OCI-LY1 (cell line): ENCODE data around the gene ANO5.

Experiments
- H2AFZ ChIP-seq: fragments of 200-600 bp; sonication (generic), shearing (Covaris generic); 2 replicates; pipeline ENCODE4 v1.6.0; 2014; ENCODE audit warnings: antibody characterized with exemption, mild to moderate bottlenecking, low read length
- H3F3A ChIP-seq: fragments of 200-600 bp; sonication (generic), shearing (Covaris generic); 2 replicates; pipeline ENCODE4 v1.6.0; 2014; ENCODE audit warnings: mild to moderate bottlenecking, antibody characterized with exemption, low read length, moderate library complexity; ENCODE audit not compliant: insufficient read depth
- H3K27ac ChIP-seq: fragments of 200-600 bp; sonication (generic); 2 replicates; pipeline ENCODE4 v1.5.1; 2014; ENCODE audit warnings: low read length, mixed run types, mild to moderate bottlenecking, low read depth; ENCODE audit not compliant: poor library complexity, severe bottlenecking
- H3K27me3 ChIP-seq: fragments of 200-600 bp; sonication (generic); 2 replicates; pipeline ENCODE4 v1.6.0; 2014; ENCODE audit warnings: antibody characterized with exemption, mild to moderate bottlenecking, low read length, moderate library complexity; ENCODE audit not compliant: insufficient read depth
- H3K36me3 ChIP-seq: fragments of 200-600 bp; sonication (generic); 2 replicates; pipeline ENCODE4 v1.6.1; 2014; ENCODE audit warnings: mild to moderate bottlenecking, antibody characterized with exemption, low read length, moderate library complexity, mixed read lengths; ENCODE audit not compliant: insufficient read depth
- H3K4me1 ChIP-seq: fragments of 200-600 bp; sonication (generic); 2 replicates; pipeline ENCODE4 v1.5.1; 2014; ENCODE audit warnings: mild to moderate bottlenecking, low read length, moderate library complexity; ENCODE audit not compliant: insufficient read depth, severe bottlenecking
- H3K4me2 ChIP-seq: fragments of 200-600 bp; sonication (generic), shearing (Covaris generic); 2 replicates; pipeline ENCODE4 v1.6.1; 2014; ENCODE audit warnings: low read length
- H3K4me3 ChIP-seq: fragments of 200-600 bp; sonication (generic); 2 replicates; pipeline ENCODE4 v1.5.1; 2014; ENCODE audit warnings: low read length, low read depth, mild to moderate bottlenecking, mixed read lengths; ENCODE audit not compliant: poor library complexity, severe bottlenecking
- H3K79me2 ChIP-seq: fragments of 200-600 bp; shearing (Covaris generic); 2 replicates; pipeline ENCODE4 v1.6.1; 2016; ENCODE audit warnings: mixed run types, low read length, mixed read lengths; ENCODE audit not compliant: insufficient read depth
- H3K9ac ChIP-seq: fragments of 200-600 bp; sonication (generic), shearing (Covaris generic); 2 replicates; pipeline ENCODE4 v1.6.1; 2014; ENCODE audit warnings: mild to moderate bottlenecking, low read length, mixed read lengths
- H3K9me2 ChIP-seq: fragments of 200-600 bp; sonication (generic), shearing (Covaris generic); 2 replicates; pipeline ENCODE4 v1.6.1; 2014; ENCODE audit warnings: low read depth, mild to moderate bottlenecking, low read length, mixed read lengths
- H3K9me3 ChIP-seq: fragments of 200-600 bp; shearing (Covaris generic); 2 replicates; pipeline ENCODE4 v1.6.1; 2014; ENCODE audit warnings: low read length, mixed read lengths
- H4K20me1 ChIP-seq: fragments of 200-600 bp; sonication (generic), shearing (Covaris generic); 2 replicates; pipeline ENCODE4 v1.6.0; 2016; ENCODE audit warnings: mild to moderate bottlenecking, low read length; ENCODE audit not compliant: insufficient read depth
- EZH2 ChIP-seq: fragments of 200-600 bp; sonication (generic), shearing (Covaris generic); IDR thresholded peaks from 2 replicates; pipeline ENCODE4 v1.8.0; 2017; ENCODE audit warnings: borderline replicate concordance, mixed run types, mild to moderate bottlenecking, antibody characterized with exemption, low read length, moderate library complexity, mixed read lengths
- TF ChIP-seq, protein P1 (sequence below): fragments of 200-600 bp; sonication (generic), shearing (Covaris generic); IDR thresholded peaks from 2 replicates; pipeline ENCODE4 v1.5.1; 2017; ENCODE audit warnings: mild to moderate bottlenecking, antibody characterized with exemption, low read length, moderate library complexity, mixed read lengths

The ANO5 gene

DNA sequence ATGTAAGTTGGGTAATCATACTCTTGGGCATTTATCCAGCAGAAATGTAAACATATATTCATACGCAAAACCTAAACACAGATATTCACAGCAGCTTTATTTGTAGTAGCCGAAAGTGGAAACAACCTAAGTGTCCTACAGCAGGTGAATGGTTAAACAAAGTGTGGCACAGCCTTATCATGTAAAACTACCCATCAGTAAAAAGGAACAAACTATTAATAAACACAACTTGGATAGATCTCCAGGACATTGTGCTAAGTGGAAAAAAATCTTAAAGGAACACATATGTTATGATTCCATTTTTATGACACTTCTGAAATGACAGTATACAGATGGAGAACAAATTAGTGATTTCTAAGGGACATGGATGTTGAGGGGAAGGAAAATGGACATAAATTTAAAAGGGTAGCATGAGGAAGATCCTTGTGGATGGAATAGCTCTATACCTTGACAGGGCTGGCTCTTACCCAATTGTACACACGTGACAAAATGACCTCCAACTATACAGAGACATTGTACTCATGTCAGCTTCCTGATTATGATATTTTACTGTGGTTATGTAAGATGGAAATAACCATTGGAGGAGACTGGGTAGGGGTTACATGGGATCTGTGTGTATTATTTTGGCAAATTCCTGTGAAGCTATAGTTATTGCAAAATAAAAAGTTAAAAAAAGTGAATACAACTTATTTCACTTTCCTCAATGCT is 15.4 kb downstream of the ANO5 start:
- Histone ChIP-seq H3K9me2 (no peaks in the 10 kb centered on the region), H3K79me2 (no peaks in the 10 kb centered on the region), H3K4me2 (no peak overlapping the region), H3K4me1 (no peaks in the 10 kb centered on the region), H3K27me3 (no peaks in the 10 kb centered on the region), H3K9me3 (no peaks in the 10 kb centered on the region), H3K36me3 (no peaks in the 10 kb centered on the region), H4K20me1 (no peaks in the 10 kb centered on the region), H3F3A (no peaks in the 10 kb centered on the region), H3K9ac (no peak overlapping the region), H3K27ac (no peak overlapping the region), H3K4me3 (no peak overlapping the region), H2AFZ (no peak overlapping the region)
- no peak for TF ChIP-seq EZH2
- TF ChIP-seq, protein P1, sequence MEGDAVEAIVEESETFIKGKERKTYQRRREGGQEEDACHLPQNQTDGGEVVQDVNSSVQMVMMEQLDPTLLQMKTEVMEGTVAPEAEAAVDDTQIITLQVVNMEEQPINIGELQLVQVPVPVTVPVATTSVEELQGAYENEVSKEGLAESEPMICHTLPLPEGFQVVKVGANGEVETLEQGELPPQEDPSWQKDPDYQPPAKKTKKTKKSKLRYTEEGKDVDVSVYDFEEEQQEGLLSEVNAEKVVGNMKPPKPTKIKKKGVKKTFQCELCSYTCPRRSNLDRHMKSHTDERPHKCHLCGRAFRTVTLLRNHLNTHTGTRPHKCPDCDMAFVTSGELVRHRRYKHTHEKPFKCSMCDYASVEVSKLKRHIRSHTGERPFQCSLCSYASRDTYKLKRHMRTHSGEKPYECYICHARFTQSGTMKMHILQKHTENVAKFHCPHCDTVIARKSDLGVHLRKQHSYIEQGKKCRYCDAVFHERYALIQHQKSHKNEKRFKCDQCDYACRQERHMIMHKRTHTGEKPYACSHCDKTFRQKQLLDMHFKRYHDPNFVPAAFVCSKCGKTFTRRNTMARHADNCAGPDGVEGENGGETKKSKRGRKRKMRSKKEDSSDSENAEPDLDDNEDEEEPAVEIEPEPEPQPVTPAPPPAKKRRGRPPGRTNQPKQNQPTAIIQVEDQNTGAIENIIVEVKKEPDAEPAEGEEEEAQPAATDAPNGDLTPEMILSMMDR, result no peak

GRCh38 chr11:22216940-22217339 is 24.1 kb downstream of the ANO5 start:
- Histone ChIP-seq H4K20me1 (no peaks in the 10 kb centered on the region), H3K9me2 (no peaks in the 10 kb centered on the region), H3K27me3 (no peaks in the 10 kb centered on the region), H3K27ac (no peak overlapping the region), H3K79me2 (no peaks in the 10 kb centered on the region), H3K9me3 (no peaks in the 10 kb centered on the region), H2AFZ (no peak overlapping the region), H3K36me3 (no peaks in the 10 kb centered on the region), H3K4me2 (no peak overlapping the region), H3K9ac (no peak overlapping the region), H3K4me1 (no peaks in the 10 kb centered on the region), H3F3A (no peaks in the 10 kb centered on the region), H3K4me3 (no peak overlapping the region)
- TF ChIP-seq EZH2, result no peak
- TF ChIP-seq, protein P1, result no peak

DNA sequence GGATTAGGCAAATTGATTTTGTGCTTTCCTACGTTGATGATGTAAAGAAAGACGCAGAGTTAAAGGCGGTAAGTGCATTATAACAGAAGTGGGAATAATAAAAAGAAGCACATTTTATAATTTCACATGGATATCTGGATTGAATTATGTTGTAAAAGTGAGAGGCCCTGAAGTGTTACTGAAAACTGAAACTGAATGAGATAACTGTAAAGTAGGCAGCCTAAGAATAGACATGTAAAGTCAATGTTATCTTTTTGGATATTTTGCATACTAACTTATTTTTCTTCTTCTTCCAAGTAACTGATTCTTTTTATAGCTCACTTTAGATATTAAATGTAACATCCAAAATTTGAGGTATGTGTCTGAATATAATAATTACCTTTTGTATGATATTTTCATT is 28.3 kb downstream of the ANO5 start:
- Histone ChIP-seq H3K9me3 (no peaks in the 10 kb centered on the region), H3K4me1 (no peaks in the 10 kb centered on the region), H3K27me3 (no peaks in the 10 kb centered on the region), H3K4me2 (no peak overlapping the region), H3F3A (no peaks in the 10 kb centered on the region), H4K20me1 (no peaks in the 10 kb centered on the region), H3K36me3 (no peaks in the 10 kb centered on the region), H3K9me2 (no peaks in the 10 kb centered on the region), H3K79me2 (no peaks in the 10 kb centered on the region), H2AFZ (no peak overlapping the region), H3K4me3 (no peak overlapping the region), H3K9ac (no peak overlapping the region), H3K27ac (no peak overlapping the region)
- no peak for TF ChIP-seq EZH2
- TF ChIP-seq, protein P1, result no peak
